ENCODE results near the gene FN1.
A peak's percentile ranks its signal among the peaks of the same experiment; 100 is the strongest.

FN1 gene

DNA sequence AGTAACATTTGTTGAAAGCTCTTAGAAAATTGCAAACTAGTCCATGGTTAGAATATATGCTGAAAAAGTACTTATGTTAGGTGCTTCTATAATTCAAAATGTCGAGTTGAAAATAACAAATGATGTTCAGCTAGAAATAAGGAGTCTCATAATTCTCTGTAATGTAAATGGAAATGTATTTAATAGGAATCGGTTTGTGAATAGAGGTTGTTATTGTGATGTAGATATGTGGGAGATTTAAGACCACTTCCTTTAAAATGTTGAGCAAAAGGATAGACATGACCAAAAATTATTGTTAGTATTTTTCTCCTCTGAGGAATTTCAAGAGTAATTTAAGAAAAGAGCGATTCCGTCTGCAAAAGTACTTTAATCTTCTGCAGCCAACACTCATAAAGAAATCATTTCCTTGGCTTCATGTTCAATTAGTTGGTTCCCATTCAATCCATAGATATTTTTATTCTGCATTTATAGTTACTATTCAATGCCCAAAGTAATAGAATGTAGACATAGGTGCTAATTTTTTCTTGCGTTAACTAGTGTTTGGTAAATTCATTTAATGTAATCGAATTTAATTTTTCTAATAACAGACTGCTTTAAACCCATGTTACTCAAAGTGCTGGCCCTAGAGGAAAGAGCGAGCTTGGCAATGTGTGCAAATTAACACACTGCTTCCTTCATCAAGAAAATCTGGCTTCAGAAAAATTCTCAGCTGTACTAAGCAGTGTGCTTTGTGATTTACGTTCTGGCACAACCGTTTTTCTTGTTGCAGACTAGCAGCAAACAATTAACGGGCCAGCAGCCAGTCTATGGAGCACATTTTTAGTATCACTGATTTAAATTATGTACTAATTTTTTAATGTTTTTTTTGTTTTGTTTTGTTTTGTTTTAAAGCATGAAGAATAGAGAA, 32.2 kb downstream of the FN1 start:
- Histone ChIP-seq H3K27ac (ENCODE audit: low read depth, low read length) (no peak overlapping the region), H3K4me3 (ENCODE audit: low read depth in 1 of 2, low read length in 2 of 2) (no peak overlapping the region), H3K9me3 (ENCODE audit: low read length) (no peaks in the 10 kb centered on the region), H3K4me1 (ENCODE audit: insufficient read depth, low read length) (peaks cover 11% of the 10 kb centered on the region), H3K36me3 (ENCODE audit: insufficient read depth, low read length) (peaks cover 69% of the 10 kb centered on the region), H3K9ac (ENCODE audit: low read length) (no peak overlapping the region), H3K27me3 (ENCODE audit: control insufficient read depth in 1 of 2, insufficient read depth in 2 of 2, low read length in 2 of 2) (no peaks in the 10 kb centered on the region)

DNA sequence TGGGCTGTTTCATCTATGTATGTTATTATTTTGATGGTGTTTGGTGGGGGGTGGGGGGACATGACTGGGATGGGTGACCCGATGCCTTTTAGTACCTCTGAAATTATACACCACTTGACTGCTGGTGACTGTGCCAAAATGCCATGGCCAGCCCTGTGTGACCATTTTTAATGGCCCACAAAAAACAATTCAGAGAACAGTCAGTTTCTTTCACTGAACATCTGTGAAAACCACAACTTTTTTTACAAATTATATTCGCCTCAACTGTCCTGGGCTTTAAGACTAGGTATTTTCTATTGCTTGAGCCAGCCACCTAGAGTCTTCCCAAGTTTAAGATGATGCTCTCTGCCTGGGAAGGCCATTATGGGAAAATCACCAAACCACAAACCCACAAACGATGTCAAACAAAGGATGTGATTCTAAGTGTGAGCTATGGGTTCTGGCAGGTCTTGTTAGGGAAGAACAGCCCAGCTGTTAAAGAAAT, 33.9 kb downstream of the FN1 start:
- no peak overlapping the region for H3K4me3 ChIP-seq (ENCODE audit: low read depth in 1 of 2, low read length in 2 of 2)
- no peak overlapping the region for H3K9ac ChIP-seq (ENCODE audit: low read length)
- H3K9me3 ChIP-seq (ENCODE audit: low read length) = no peaks in the 10 kb centered on the region
- no peak overlapping the region for H3K27ac ChIP-seq (ENCODE audit: low read depth, low read length)
- peaks cover 68% of the 10 kb centered on the region for H3K36me3 ChIP-seq (ENCODE audit: insufficient read depth, low read length)
- H3K4me1 ChIP-seq (ENCODE audit: insufficient read depth, low read length) = peaks cover 20% of the 10 kb centered on the region
- H3K27me3 ChIP-seq (ENCODE audit: control insufficient read depth in 1 of 2, insufficient read depth in 2 of 2, low read length in 2 of 2) = no peaks in the 10 kb centered on the region

GRCh38 chr2:215399067-215399716, 36.7 kb downstream of the FN1 start:
- Histone ChIP-seq H3K4me3 (ENCODE audit: low read depth in 1 of 2, low read length in 2 of 2) (no peak overlapping the region), H3K36me3 (ENCODE audit: insufficient read depth, low read length) (peaks cover 69% of the 10 kb centered on the region), H3K4me1 (ENCODE audit: insufficient read depth, low read length) (peaks cover 20% of the 10 kb centered on the region), H3K27ac (ENCODE audit: low read depth, low read length) (no peak overlapping the region), H3K9me3 (ENCODE audit: low read length) (no peaks in the 10 kb centered on the region), H3K9ac (ENCODE audit: low read length) (no peak overlapping the region), H3K27me3 (ENCODE audit: control insufficient read depth in 1 of 2, insufficient read depth in 2 of 2, low read length in 2 of 2) (no peaks in the 10 kb centered on the region)

- H3K9ac ChIP-seq (ENCODE audit: low read length) = no peak overlapping the region
- no peaks in the 10 kb centered on the region for H3K27me3 ChIP-seq (ENCODE audit: control insufficient read depth in 1 of 2, insufficient read depth in 2 of 2, low read length in 2 of 2)
- peaks cover 20% of the 10 kb centered on the region for H3K4me1 ChIP-seq (ENCODE audit: insufficient read depth, low read length)
- no peaks in the 10 kb centered on the region for H3K9me3 ChIP-seq (ENCODE audit: low read length)
- peak overlapping the region; percentile 1 for H3K27ac ChIP-seq (ENCODE audit: low read depth, low read length)
- H3K4me3 ChIP-seq (ENCODE audit: low read depth in 1 of 2, low read length in 2 of 2) = no peak overlapping the region
- peaks cover 70% of the 10 kb centered on the region for H3K36me3 ChIP-seq (ENCODE audit: insufficient read depth, low read length)
Measured at GRCh38 chr2:215397632-215398341, 38.1 kb downstream of the FN1 start.

DNA sequence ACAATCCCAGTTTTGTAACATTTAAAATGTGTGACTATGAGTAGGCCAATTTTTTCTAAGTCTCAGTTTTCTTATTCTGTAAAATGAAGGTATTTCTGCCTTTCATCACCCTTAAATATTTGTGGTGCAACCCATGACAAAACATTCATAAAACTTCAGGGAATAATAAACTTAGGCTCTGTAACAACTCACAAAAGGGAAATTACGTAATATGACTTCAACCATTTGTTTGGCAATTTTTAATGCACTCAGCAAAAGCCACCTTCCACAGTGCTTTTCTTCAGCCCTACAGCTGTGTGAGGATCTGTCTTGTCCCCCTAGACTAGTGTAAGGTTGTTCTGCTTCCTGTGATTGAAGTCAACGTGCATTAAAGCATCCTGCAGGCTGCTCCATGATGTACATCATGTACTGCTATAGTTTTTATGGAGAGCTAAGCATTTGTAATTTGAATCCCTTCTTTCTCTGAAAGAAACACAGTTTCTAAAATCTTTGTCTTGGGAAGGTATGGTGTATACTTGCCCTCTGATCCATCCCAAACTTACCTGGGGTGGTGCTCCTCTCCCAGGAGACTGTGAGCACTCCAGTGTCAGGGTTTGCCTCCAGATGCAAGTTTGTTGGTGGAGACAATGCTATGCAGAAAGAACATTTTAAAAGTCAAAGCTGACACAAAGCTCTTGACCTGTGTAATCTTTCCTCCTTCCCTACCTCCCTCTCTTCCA, 39.1 kb downstream of the FN1 start:
- H3K4me3 ChIP-seq (ENCODE audit: low read depth in 1 of 2, low read length in 2 of 2) = no peak overlapping the region
- H3K27ac ChIP-seq (ENCODE audit: low read depth, low read length) = no peak overlapping the region
- no peak overlapping the region for H3K9ac ChIP-seq (ENCODE audit: low read length)
- H3K4me1 ChIP-seq (ENCODE audit: insufficient read depth, low read length) = peaks cover 17% of the 10 kb centered on the region
- no peaks in the 10 kb centered on the region for H3K27me3 ChIP-seq (ENCODE audit: control insufficient read depth in 1 of 2, insufficient read depth in 2 of 2, low read length in 2 of 2)
- peaks cover 80% of the 10 kb centered on the region for H3K36me3 ChIP-seq (ENCODE audit: insufficient read depth, low read length)
- H3K9me3 ChIP-seq (ENCODE audit: low read length) = no peaks in the 10 kb centered on the region

GRCh38 chr2:215395687-215396460, 40.0 kb downstream of the FN1 start:
- no peak overlapping the region for H3K4me3 ChIP-seq (ENCODE audit: low read depth in 1 of 2, low read length in 2 of 2)
- peaks cover 89% of the 10 kb centered on the region for H3K36me3 ChIP-seq (ENCODE audit: insufficient read depth, low read length)
- H3K4me1 ChIP-seq (ENCODE audit: insufficient read depth, low read length) = peaks cover 16% of the 10 kb centered on the region
- H3K9me3 ChIP-seq (ENCODE audit: low read length) = no peaks in the 10 kb centered on the region
- no peak overlapping the region for H3K9ac ChIP-seq (ENCODE audit: low read length)
- no peak overlapping the region for H3K27ac ChIP-seq (ENCODE audit: low read depth, low read length)
- H3K27me3 ChIP-seq (ENCODE audit: control insufficient read depth in 1 of 2, insufficient read depth in 2 of 2, low read length in 2 of 2) = no peaks in the 10 kb centered on the region

DNA sequence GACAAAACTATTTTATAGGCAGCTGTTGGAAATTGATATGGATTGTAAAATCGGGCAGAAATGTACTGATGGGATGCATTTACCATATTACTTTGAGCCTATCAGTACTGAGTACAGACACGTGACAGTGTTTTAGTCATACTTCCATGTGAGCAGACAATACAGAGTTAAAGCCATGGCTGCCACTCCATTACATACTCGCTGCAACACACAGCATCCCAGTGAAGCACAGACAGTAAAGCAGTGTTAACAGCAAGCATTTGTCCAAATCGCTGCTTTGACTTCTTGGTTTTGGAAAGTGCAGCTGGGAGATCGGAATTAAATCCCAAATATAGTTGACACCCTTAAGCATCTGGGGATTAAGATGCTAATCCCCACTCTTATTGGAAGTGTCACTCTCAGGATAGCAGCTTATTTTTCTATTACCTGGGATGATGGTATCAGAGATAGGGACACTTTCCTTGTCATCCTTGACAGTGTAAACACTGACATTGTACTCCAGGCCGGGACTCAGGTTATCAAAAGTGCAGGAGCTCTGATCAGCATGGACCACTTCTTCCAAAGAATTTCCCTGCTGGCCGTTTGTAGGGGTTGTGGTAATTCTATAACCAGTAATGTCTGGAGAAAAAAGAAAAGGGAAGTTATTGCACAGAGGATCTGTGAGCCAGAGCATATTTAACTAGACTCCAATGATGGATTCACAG, 41.6 kb downstream of the FN1 start:
- Histone ChIP-seq H3K27ac (ENCODE audit: low read depth, low read length) (no peak overlapping the region), H3K4me1 (ENCODE audit: insufficient read depth, low read length) (peaks cover 13% of the 10 kb centered on the region), H3K9ac (ENCODE audit: low read length) (no peak overlapping the region), H3K9me3 (ENCODE audit: low read length) (no peaks in the 10 kb centered on the region), H3K4me3 (ENCODE audit: low read depth in 1 of 2, low read length in 2 of 2) (no peak overlapping the region), H3K36me3 (ENCODE audit: insufficient read depth, low read length) (peaks cover 95% of the 10 kb centered on the region), H3K27me3 (ENCODE audit: control insufficient read depth in 1 of 2, insufficient read depth in 2 of 2, low read length in 2 of 2) (no peaks in the 10 kb centered on the region)

- Histone ChIP-seq H3K36me3 (ENCODE audit: insufficient read depth, low read length) (peaks cover 92% of the 10 kb centered on the region), H3K27me3 (ENCODE audit: control insufficient read depth in 1 of 2, insufficient read depth in 2 of 2, low read length in 2 of 2) (no peaks in the 10 kb centered on the region), H3K9ac (ENCODE audit: low read length) (no peak overlapping the region)
Measured at GRCh38 chr2:215392687-215393270, 43.1 kb downstream of the FN1 start.

DNA sequence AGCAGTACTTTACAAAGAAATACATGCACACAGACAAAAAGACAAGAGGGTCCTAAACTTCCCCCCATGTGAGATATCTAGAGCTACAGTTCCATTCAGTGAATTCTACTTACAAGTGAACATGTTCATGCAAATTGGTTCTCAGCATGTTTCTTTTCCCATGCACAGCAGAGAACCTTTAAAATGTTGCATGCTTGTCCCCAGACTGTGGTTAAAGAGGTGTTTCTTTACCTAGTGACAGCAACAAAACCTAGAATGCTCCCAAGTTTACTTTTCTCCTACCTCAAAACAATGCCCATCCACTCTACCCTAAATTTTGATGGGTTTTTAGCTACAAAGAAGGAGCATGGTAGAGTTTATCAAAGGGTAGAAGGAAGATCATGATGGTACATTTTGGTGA, 43.7 kb downstream of the FN1 start:
- no peaks in the 10 kb centered on the region for H3K4me1 ChIP-seq (ENCODE audit: insufficient read depth, low read length)
- H3K4me3 ChIP-seq (ENCODE audit: low read depth in 1 of 2, low read length in 2 of 2) = no peak overlapping the region
- H3K27ac ChIP-seq (ENCODE audit: low read depth, low read length) = no peak overlapping the region
- no peaks in the 10 kb centered on the region for H3K9me3 ChIP-seq (ENCODE audit: low read length)
- no peak overlapping the region for H3K9ac ChIP-seq (ENCODE audit: low read length)
- H3K27me3 ChIP-seq (ENCODE audit: control insufficient read depth in 1 of 2, insufficient read depth in 2 of 2, low read length in 2 of 2) = no peaks in the 10 kb centered on the region
- peaks cover 91% of the 10 kb centered on the region for H3K36me3 ChIP-seq (ENCODE audit: insufficient read depth, low read length)

More at GRCh38 chr2:215392687-215393270, 43.1 kb downstream of the FN1 start:
- H3K4me3 ChIP-seq (ENCODE audit: low read depth in 1 of 2, low read length in 2 of 2) = no peak overlapping the region
- H3K4me1 ChIP-seq (ENCODE audit: insufficient read depth, low read length) = peaks cover 1% of the 10 kb centered on the region
- no peak overlapping the region for H3K27ac ChIP-seq (ENCODE audit: low read depth, low read length)
- H3K9me3 ChIP-seq (ENCODE audit: low read length) = no peaks in the 10 kb centered on the region

DNA sequence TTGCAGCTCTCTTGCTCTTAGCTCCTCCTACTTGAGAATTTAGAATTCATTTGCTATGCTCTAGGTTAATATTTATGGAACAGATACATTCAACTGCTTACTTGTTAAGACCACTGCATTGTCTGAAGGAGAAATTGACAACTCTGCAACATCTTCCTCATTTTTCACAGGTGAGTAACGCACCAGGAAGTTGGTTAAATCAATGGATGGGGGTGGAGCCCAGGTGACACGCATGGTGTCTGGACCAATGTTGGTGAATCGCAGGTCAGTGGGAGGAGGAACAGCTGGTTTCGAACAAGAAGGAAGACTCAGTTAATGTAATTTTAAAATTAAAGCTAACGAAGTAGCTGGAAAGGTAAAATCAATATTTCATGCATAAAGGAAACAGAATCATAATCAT, 44.3 kb downstream of the FN1 start:
- no peaks in the 10 kb centered on the region for H3K4me1 ChIP-seq (ENCODE audit: insufficient read depth, low read length)
- H3K27me3 ChIP-seq (ENCODE audit: control insufficient read depth in 1 of 2, insufficient read depth in 2 of 2, low read length in 2 of 2) = no peaks in the 10 kb centered on the region
- H3K9me3 ChIP-seq (ENCODE audit: low read length) = no peaks in the 10 kb centered on the region
- H3K36me3 ChIP-seq (ENCODE audit: insufficient read depth, low read length) = peaks cover 92% of the 10 kb centered on the region
- no peak overlapping the region for H3K27ac ChIP-seq (ENCODE audit: low read depth, low read length)
- no peak overlapping the region for H3K9ac ChIP-seq (ENCODE audit: low read length)
- no peak overlapping the region for H3K4me3 ChIP-seq (ENCODE audit: low read depth in 1 of 2, low read length in 2 of 2)
